Endodermal cell (in vitro differentiated cells): ENCODE measurements around the gene CACNA1I. TPM values are rescaled to one million over a fixed set of nuclear protein-coding genes. Genes with fewer than 3 reads are reported as not detected.

ENCODE experiments used
- DNase-seq: peaks from one replicate; pipeline ENCODE4 v3.0.0-alpha.2; 2017
- H3K27ac ChIP-seq: 2 replicates; pipeline ENCODE4 v1.5.1; 2013; ENCODE audit warnings: mild to moderate bottlenecking, low read depth, low read length, moderate library complexity
- H3K27me3 ChIP-seq: 2 replicates; pipeline ENCODE4 v1.6.1; 2013; ENCODE audit warnings: mild to moderate bottlenecking, low read length, moderate library complexity; ENCODE audit not compliant: insufficient read depth, control insufficient read depth, poor library complexity, severe bottlenecking
- H3K36me3 ChIP-seq: 2 replicates; pipeline ENCODE4 v1.7.0; 2013; ENCODE audit warnings: mild to moderate bottlenecking, low read length, moderate library complexity; ENCODE audit not compliant: control insufficient read depth, insufficient read depth
- H3K4me1 ChIP-seq: one replicate; pipeline ENCODE4 v1.7.0; 2013; ENCODE audit warnings: low read length; ENCODE audit not compliant: control insufficient read depth, insufficient read depth
- H3K4me3 ChIP-seq: 2 replicates; pipeline ENCODE4 v1.5.1; 2013; ENCODE audit warnings: mild to moderate bottlenecking, low read length, moderate library complexity
- H3K9ac ChIP-seq: 2 replicates; pipeline ENCODE4 v1.6.1; 2013; ENCODE audit warnings: mild to moderate bottlenecking, low read length, moderate library complexity; ENCODE audit not compliant: poor library complexity, severe bottlenecking; ENCODE audit errors: extremely low read depth
- H3K9me3 ChIP-seq: 2 replicates; pipeline ENCODE4 v1.6.1; 2013; ENCODE audit warnings: mild to moderate bottlenecking, low read length, moderate library complexity; ENCODE audit not compliant: control insufficient read depth
- H3K27ac Mint-ChIP-seq: 2 replicates; pipeline ENCODE4 v1.8.0; 2020; ENCODE audit warnings: mixed read lengths
- H3K27me3 Mint-ChIP-seq: 2 replicates; pipeline ENCODE4 v1.8.0; 2021; ENCODE audit warnings: mild to moderate bottlenecking, mixed read lengths; ENCODE audit not compliant: insufficient read depth
- H3K36me3 Mint-ChIP-seq: 2 replicates; pipeline ENCODE4 v1.8.0; 2020; ENCODE audit warnings: low read depth, mixed read lengths
- H3K4me1 Mint-ChIP-seq: 2 replicates; pipeline ENCODE4 v1.8.0; 2020; ENCODE audit warnings: mixed read lengths
- H3K4me3 Mint-ChIP-seq: 2 replicates; pipeline ENCODE4 v1.8.0; 2020; ENCODE audit warnings: mild to moderate bottlenecking, moderate library complexity, mixed read lengths
- H3K9me3 Mint-ChIP-seq: 2 replicates; pipeline ENCODE4 v1.8.0; 2020; ENCODE audit warnings: mild to moderate bottlenecking, mixed read lengths
- CTCF ChIP-seq: fragments of 200-600 bp; sonication (generic); conservative IDR thresholded peaks from 2 replicates; pipeline ENCODE4 v1.5.0; 2021; ENCODE audit warnings: antibody characterized with exemption, mild to moderate bottlenecking
- whole genome bisulfite sequencing, 2 experiments: methylation state at CpG; one replicate each; pipeline versions ENCODE4 v1.1.5 to v1.1.7; 2013; ENCODE audit warnings: missing lambda C conversion rate in 2 of 2, mixed read lengths in 1 of 2; ENCODE audit not compliant: insufficient coverage in 1 of 2, insufficient read length in 1 of 2; 5-methylcytosine and 5-hydroxymethylcytosine counted together
- total RNA-seq, 2 donors: library from RNA; stranded (reverse); fragmentation: NEBNext Ultra II Directional in 1 of 2; extraction: Animal tissue kit (Norgen Biotek cat#: 25700) in 1 of 2; gene quantifications; 2 replicates in 1 of 2; 3 replicates in 1 of 2; pipeline ENCODE4 v1.2.1, GENCODE V29; 2021

CACNA1I gene
- total RNA-seq, 2 donors from 2014 or later: 1.2 to 2.2 TPM

GRCh38 chr22:39703928-39704639 lies 133.5 kb downstream of the CACNA1I start:
- peaks cover 8% of the 10 kb centered on the region for H3K27me3 Mint-ChIP-seq
- no peak for TF ChIP-seq CTCF
- H3K27ac Mint-ChIP-seq: no peak overlapping the region
- H3K4me3 Mint-ChIP-seq: no peak overlapping the region
- no peaks in the 10 kb centered on the region for H3K9me3 ChIP-seq
- H3K9ac ChIP-seq: no peak overlapping the region
- WGBS, 2 experiments: 87 to 88% methylated on average over 13 to 17 of the region's 17 CpGs
- DNase-seq: no peak
- no peak overlapping the region for H3K4me3 ChIP-seq
- H3K36me3 ChIP-seq: no peaks in the 10 kb centered on the region
- H3K4me1 Mint-ChIP-seq: peaks cover 13% of the 10 kb centered on the region
- H3K27me3 ChIP-seq: no peaks in the 10 kb centered on the region
- no peaks in the 10 kb centered on the region for H3K36me3 Mint-ChIP-seq
- no peaks in the 10 kb centered on the region for H3K9me3 Mint-ChIP-seq
- no peaks in the 10 kb centered on the region for H3K4me1 ChIP-seq
- H3K27ac ChIP-seq: no peak overlapping the region

GRCh38 chr22:39705386-39705785 lies 134.8 kb downstream of the CACNA1I start:
- H3K36me3 ChIP-seq: no peaks in the 10 kb centered on the region
- TF ChIP-seq CTCF: no peak
- no peak overlapping the region for H3K27ac ChIP-seq
- DNase-seq: no peak
- H3K4me1 ChIP-seq: no peaks in the 10 kb centered on the region
- peaks cover 10% of the 10 kb centered on the region for H3K27me3 Mint-ChIP-seq
- H3K9me3 Mint-ChIP-seq: no peaks in the 10 kb centered on the region
- no peaks in the 10 kb centered on the region for H3K36me3 Mint-ChIP-seq
- H3K27ac Mint-ChIP-seq: no peak overlapping the region
- peaks cover 5% of the 10 kb centered on the region for H3K27me3 ChIP-seq
- peaks cover 13% of the 10 kb centered on the region for H3K4me1 Mint-ChIP-seq
- WGBS, 2 experiments: 89 to 91% methylated on average over 8 to 12 of the region's 12 CpGs
- no peak overlapping the region for H3K4me3 ChIP-seq
- H3K9ac ChIP-seq: no peak overlapping the region
- no peak overlapping the region for H3K4me3 Mint-ChIP-seq
- no peaks in the 10 kb centered on the region for H3K9me3 ChIP-seq

GRCh38 chr22:39706376-39707140 lies 136.0 kb downstream of the CACNA1I start:
- Histone ChIP-seq H3K27ac (peak overlapping the region; percentile 70), H3K27me3 (peaks cover 17% of the 10 kb centered on the region), H3K4me1 (no peaks in the 10 kb centered on the region), H3K9me3 (no peaks in the 10 kb centered on the region), H3K36me3 (no peaks in the 10 kb centered on the region), H3K9ac (no peak overlapping the region), H3K4me3 (no peak overlapping the region)
- peaks cover 8% of the 10 kb centered on the region for H3K27me3 Mint-ChIP-seq
- H3K36me3 Mint-ChIP-seq: no peaks in the 10 kb centered on the region
- no peak overlapping the region for H3K4me3 Mint-ChIP-seq
- no peak for DNase-seq
- peaks cover 13% of the 10 kb centered on the region for H3K4me1 Mint-ChIP-seq
- H3K27ac Mint-ChIP-seq: no peak overlapping the region
- no peaks in the 10 kb centered on the region for H3K9me3 Mint-ChIP-seq
- TF ChIP-seq CTCF: no peak
- WGBS, 2 experiments: 72 to 84% methylated on average over 24 to 27 of the region's 27 CpGs
